Mononuclear cell (primary cell): ENCODE measurements around the gene FLRT2. TPM values are rescaled to one million over a fixed set of nuclear protein-coding genes. Genes with fewer than 3 reads are reported as not detected.

Experiments
- H3K27me3 ChIP-seq: 2 replicates; pipeline ENCODE4 v1.6.0; 2011; ENCODE audit warnings: low read length, control low read depth; ENCODE audit not compliant: insufficient read depth
- H3K4me1 ChIP-seq: 2 replicates; pipeline ENCODE4 v1.5.1; 2011; ENCODE audit warnings: mild to moderate bottlenecking, low read length, control low read depth; ENCODE audit not compliant: insufficient read depth
- H3K4me3 ChIP-seq: 2 replicates; pipeline ENCODE4 v1.5.1; 2011; ENCODE audit warnings: mild to moderate bottlenecking, low read length, moderate library complexity
- H3K9me3 ChIP-seq: 2 replicates; pipeline ENCODE4 v1.5.1; 2011; ENCODE audit warnings: low read depth, mild to moderate bottlenecking, control low read depth, low read length
- total RNA-seq: library from RNA; depleted of rRNA; stranded (reverse); fragments of >200 nt; gene quantifications from one replicate; pipeline ENCODE4 v1.2.3, GENCODE V29; 2012

The FLRT2 gene
- total RNA-seq, 1 donor: under 0.01 TPM

DNA sequence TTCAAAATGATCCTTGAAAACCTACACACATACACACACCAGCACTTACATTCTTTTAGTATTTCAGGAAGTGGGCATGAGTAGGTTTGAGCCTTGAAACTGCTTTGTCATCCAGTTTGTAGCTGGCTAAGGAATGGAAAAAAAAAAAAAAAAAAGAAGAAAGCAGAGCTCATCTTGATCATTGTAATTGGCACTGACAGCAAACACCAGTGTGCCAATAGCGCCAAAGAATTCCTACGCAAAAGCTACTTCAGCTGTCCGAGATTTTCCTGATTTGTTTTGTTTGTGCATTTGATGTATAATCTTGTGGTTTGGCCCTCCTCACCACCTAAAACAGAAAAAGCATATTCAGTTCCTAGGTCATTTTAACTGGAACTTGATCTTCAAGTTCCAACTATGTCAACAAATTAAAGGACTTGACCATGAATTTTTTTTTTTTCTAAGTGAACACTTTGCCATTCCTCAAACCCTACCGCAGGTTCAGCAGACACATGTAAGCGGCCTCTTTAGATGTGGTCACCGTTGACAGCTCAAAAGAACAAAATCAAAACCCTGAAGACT lies 57.3 kb downstream of the FLRT2 start:
- Histone ChIP-seq H3K4me1 (peaks cover 7% of the 10 kb centered on the region), H3K4me3 (no peak overlapping the region)

DNA sequence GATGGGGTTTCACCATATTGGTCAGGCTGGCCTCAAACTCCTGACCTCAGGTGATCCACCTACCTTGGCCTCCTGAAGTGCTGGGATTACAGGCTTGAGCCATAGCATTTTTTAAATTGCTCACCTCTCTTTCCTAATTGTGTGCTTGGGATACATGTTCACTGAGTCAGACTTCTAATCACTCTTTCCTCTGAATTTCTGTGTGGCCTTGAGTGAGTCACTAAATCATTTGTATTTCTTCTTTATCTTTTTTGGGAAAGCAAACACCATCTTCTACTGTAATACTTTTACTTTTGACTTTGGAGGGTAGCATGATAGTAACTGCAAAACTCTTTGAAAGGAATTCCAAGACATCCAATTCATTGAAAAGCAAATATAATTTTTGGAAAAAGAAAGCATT lies 60.8 kb downstream of the FLRT2 start:
- Histone ChIP-seq H3K27me3 (no peaks in the 10 kb centered on the region), H3K4me1 (peaks cover 7% of the 10 kb centered on the region), H3K4me3 (no peak overlapping the region), H3K9me3 (no peaks in the 10 kb centered on the region)

More for the DNA sequence above, 57.3 kb downstream of the FLRT2 start:
- H3K9me3 ChIP-seq: no peaks in the 10 kb centered on the region
- H3K27me3 ChIP-seq: no peaks in the 10 kb centered on the region

DNA sequence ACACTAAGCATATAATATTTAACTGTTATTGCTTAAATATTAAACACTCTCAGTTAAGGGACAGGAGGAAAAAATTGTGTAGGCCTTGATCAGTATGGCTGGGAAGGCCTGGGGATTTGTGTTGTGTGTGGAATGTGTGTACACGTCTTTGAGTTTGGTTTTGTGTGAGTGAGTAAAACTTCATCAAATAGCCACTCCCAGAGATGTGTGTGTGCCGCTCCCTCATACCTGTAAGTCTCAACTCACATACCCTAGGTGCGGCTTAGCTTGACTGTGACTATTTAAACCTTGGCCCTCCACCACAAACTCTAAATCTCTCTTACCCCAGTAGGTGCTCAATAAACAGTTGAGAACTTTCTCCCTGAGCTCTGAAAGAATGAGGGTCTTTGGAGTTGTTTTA lies 64.3 kb downstream of the FLRT2 start:
- peaks cover 1% of the 10 kb centered on the region for H3K4me1 ChIP-seq
- no peaks in the 10 kb centered on the region for H3K9me3 ChIP-seq
- H3K4me3 ChIP-seq: no peak overlapping the region
- H3K27me3 ChIP-seq: no peaks in the 10 kb centered on the region

GRCh38 chr14:85595981-85596380 lies 66.0 kb downstream of the FLRT2 start:
- Histone ChIP-seq H3K4me3 (no peak overlapping the region), H3K4me1 (peaks cover 15% of the 10 kb centered on the region), H3K27me3 (no peaks in the 10 kb centered on the region), H3K9me3 (no peaks in the 10 kb centered on the region)

DNA sequence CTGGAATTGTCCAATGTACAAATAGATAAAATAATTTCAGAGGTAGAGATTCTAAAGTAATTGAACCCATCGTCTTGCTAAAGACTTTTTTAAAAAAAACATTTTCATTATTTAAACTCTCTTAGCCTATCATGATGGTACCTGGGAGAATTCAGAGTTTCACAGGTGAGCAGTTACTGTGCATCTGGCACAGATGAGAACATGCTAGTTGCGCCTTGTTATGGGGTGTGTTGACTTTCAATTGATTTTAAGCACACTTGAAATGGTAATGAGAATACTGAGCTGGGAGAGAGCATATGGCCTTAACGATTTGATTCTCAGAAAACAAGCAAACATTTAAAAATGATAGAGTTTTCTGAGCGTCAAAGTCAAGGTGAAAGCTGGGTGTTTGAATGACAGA lies 66.6 kb downstream of the FLRT2 start:
- Histone ChIP-seq H3K27me3 (no peaks in the 10 kb centered on the region), H3K9me3 (no peaks in the 10 kb centered on the region), H3K4me3 (no peak overlapping the region), H3K4me1 (peaks cover 16% of the 10 kb centered on the region)

DNA sequence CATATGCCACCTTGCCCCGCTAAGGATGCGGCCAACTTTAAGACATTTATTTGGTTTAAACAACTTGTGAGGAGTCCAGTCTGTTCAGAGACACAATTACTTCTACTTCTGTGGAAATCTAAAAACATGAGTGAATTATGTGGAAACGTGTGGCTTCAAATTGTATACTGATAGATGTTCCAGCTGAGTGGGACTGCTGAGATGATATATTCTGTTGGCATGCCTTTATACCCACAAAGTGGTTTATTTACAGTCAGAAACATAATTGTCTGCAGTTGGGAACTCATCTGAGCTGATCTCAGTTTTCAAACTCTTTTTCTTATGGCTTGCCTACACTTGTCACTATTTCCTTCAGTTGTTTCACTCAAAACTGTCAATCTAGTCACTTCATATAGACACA lies 67.8 kb downstream of the FLRT2 start:
- H3K27me3 ChIP-seq: no peaks in the 10 kb centered on the region
- H3K9me3 ChIP-seq: no peaks in the 10 kb centered on the region
- peaks cover 16% of the 10 kb centered on the region for H3K4me1 ChIP-seq
- H3K4me3 ChIP-seq: no peak overlapping the region

DNA sequence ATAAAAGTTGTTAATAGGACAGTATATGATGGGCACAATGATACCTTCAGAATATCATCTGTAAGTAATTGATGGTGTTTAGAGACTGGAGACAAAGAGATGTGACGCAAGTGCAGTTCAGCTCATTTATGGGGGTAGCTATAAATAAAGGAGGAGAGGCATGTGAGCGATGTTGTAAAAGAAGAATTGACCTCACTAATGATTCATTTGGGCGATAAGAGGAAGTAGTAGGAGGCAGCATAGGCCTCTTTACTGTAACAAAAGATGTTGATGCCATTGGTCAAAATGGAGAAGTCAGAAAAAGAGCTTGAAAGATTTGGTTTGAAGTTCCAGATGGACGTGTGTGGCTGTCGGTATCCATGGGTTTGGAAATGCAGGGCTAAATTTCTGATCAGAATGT lies 70.0 kb downstream of the FLRT2 start:
- Histone ChIP-seq H3K4me3 (no peak overlapping the region), H3K9me3 (no peaks in the 10 kb centered on the region)

DNA sequence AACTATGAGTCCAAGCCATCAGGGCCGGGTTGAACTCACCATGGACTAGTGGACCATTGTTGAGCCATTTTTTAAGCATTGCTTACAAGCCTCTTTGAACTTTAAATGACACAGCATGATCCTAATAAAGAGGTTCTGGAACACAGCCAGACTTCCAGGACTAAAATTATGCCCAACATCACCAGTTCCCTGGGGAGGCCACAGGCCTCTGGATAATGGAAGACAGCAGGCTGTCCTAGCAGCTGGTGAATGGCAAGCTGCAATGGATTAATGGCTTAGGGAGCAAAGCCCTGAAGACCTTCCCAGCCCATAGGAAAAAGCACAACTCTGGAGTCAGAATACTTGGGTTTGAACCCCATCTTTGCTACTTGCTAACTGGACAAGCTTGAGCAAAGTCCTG lies 71.3 kb downstream of the FLRT2 start:
- Histone ChIP-seq H3K27me3 (no peaks in the 10 kb centered on the region), H3K4me1 (peaks cover 16% of the 10 kb centered on the region), H3K4me3 (no peak overlapping the region), H3K9me3 (no peaks in the 10 kb centered on the region)

More for the DNA sequence above, 70.0 kb downstream of the FLRT2 start:
- Histone ChIP-seq H3K4me1 (peaks cover 16% of the 10 kb centered on the region), H3K27me3 (no peaks in the 10 kb centered on the region)

DNA sequence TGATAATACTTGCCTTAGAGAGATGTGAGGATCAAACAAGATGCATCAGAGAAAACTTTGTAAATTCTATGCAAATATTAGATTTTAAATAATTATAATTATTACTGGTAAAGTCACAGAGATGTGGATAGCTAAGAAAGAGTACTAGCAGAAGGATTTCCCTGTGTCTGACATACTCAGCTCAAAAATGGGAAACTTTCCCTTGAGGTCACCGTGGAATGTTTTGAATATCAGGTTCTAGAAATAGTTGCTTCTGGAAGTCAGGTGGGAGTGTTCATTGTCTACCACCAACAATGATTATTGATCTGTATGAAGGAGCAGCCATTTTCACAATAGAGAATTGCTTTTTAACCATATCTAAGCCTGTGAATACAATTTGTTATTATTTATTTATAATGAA lies 71.7 kb downstream of the FLRT2 start:
- H3K4me3 ChIP-seq: no peak overlapping the region
- H3K27me3 ChIP-seq: no peaks in the 10 kb centered on the region
- peaks cover 16% of the 10 kb centered on the region for H3K4me1 ChIP-seq
- no peaks in the 10 kb centered on the region for H3K9me3 ChIP-seq

DNA sequence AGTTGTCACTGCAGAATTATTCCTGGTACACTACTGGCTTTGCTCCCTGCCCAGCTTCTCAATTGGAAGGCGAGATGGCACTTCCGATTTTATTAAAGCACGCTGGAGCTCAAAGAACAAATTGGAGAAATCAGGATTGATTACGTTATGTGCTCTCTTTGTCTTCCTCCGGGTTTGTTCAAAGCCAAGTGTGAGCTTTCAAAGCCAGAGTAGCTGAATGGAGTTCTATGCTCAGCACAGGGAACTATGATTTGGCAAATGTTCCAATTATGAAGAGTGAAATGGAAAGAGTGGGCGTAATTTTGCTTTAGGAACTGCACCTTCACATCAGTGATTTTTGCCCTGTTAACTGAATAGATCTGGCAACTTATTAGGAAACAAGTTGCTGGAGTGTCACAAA lies 72.4 kb downstream of the FLRT2 start:
- Histone ChIP-seq H3K4me3 (no peak overlapping the region), H3K4me1 (peaks cover 22% of the 10 kb centered on the region), H3K9me3 (no peaks in the 10 kb centered on the region), H3K27me3 (no peaks in the 10 kb centered on the region)

DNA sequence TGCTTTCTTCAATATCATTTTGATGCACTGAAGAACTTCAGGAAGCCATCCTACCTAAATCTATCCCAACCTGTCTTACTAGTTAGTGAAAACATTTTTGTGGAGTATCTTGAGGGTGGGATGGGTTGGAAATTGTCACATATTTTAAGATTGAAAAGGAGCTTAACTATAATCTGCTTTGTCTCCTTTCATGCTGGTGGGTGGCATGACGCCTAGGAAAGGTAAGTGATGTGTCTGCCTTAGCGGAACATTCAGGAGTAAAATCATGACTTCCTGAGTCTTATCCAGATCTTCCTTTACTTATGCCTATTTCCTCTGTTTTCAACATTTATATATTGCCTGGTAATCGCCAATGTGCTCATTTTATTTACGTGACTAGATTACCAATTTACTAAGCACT lies 74.1 kb downstream of the FLRT2 start:
- H3K9me3 ChIP-seq: no peaks in the 10 kb centered on the region
- H3K4me3 ChIP-seq: no peak overlapping the region
- H3K27me3 ChIP-seq: no peaks in the 10 kb centered on the region
- H3K4me1 ChIP-seq: peaks cover 32% of the 10 kb centered on the region

DNA sequence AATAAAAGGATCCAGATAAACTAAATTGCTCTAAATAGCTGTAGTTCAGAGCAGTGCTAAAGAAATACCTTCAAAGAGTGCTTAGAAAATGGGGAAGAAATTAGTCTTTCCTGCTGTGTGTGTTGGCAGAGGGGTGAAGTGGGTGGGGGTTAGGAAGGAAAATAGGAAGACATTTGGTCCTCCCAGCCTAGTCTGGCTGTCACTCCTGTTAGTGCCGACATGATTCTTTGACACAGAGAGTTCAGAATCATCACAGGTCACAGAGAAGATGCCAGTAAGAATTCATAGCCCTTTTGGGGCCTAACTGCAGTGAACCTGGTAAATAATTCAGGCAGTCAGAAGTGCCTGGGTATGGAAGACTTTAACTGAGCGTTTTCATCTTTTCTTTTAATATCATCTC lies 74.8 kb downstream of the FLRT2 start:
- Histone ChIP-seq H3K4me1 (peaks cover 26% of the 10 kb centered on the region), H3K9me3 (no peaks in the 10 kb centered on the region)

GRCh38 chr14:85607651-85608081 lies 77.7 kb downstream of the FLRT2 start:
- Histone ChIP-seq H3K4me1 (peaks cover 16% of the 10 kb centered on the region), H3K4me3 (no peak overlapping the region), H3K9me3 (no peaks in the 10 kb centered on the region), H3K27me3 (no peaks in the 10 kb centered on the region)

More for the DNA sequence above, 74.8 kb downstream of the FLRT2 start:
- Histone ChIP-seq H3K4me3 (no peak overlapping the region), H3K27me3 (no peaks in the 10 kb centered on the region)

DNA sequence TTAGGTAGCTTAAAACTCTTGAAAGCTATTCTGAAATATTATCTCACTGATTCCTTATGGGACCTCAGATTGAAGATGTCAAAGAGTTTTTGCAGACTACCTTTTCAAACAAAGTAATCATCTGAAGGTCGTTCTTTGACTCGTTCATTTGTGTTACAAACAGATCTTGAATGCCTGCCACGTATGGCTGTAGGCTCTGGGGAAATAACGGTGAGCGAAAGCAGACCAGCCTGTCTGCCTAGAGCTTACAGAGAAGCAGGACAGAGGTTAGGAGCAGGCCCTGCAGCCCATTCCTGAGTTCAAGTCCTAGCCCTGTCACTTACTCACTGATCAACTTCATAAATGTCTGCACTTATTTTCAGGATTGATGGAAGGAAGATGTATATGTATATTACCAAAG lies 83.6 kb downstream of the FLRT2 start:
- no peaks in the 10 kb centered on the region for H3K9me3 ChIP-seq
- no peak overlapping the region for H3K4me3 ChIP-seq
- no peaks in the 10 kb centered on the region for H3K4me1 ChIP-seq
- no peaks in the 10 kb centered on the region for H3K27me3 ChIP-seq

GRCh38 chr14:85616386-85616885 lies 86.5 kb downstream of the FLRT2 start:
- Histone ChIP-seq H3K4me1 (peaks cover 8% of the 10 kb centered on the region), H3K27me3 (no peaks in the 10 kb centered on the region), H3K9me3 (no peaks in the 10 kb centered on the region), H3K4me3 (no peak overlapping the region)

DNA sequence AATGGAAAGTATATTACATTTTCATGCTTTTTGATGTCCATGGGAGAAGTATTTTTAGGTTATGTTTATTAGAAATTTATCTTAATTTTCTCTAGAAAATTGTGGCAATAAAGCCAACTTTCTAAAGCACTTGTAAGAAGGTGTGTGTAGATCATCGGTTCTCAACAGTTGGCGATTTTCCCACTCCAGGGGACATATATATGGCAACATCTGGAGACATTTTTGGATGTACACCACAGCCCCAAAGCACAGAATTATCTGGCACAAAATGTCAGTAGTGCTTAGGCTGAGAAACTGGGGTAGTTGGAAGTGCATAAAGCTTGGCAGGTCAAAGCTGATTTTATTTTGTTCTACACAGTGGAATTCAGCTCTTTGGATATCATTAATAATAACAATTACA lies 86.9 kb downstream of the FLRT2 start:
- no peak overlapping the region for H3K4me3 ChIP-seq
- H3K4me1 ChIP-seq: peaks cover 8% of the 10 kb centered on the region
- no peaks in the 10 kb centered on the region for H3K9me3 ChIP-seq
- no peaks in the 10 kb centered on the region for H3K27me3 ChIP-seq
